K562 (cell line): Measurements from ENCODE around the gene SPATA33. TPM values are rescaled to one million over a fixed set of nuclear protein-coding genes. Genes with fewer than 3 reads are reported as not detected.

Experiments
- ATAC-seq: fragments of 200-7000 bp; cut with Tn5 transposase; 3 replicates; pipeline ENCODE4 v1.9.1; 2020; ENCODE audit warnings: moderate library complexity
- BruUV-seq: library from RNA; stranded (reverse); fragments of 400-500 nt; replicated peaks from 2 replicates; lab custom pipeline; 2021; lab: Mats Ljungman, UMichigan
- CTCF ChIA-PET: fragments of 300-600 bp; formaldehyde crosslinking; extraction: SDS; loops from one replicate; lab custom pipeline; 2021; ENCODE audit warnings: low intra/inter-chr PET ratio; lab: Yijun Ruan, JAX
- POLR2A ChIA-PET: fragments of 300-600, 350-650 bp; sonication (Branson Sonifier 250); formaldehyde crosslinking; extraction: SDS; loops from one replicate; lab custom pipeline; 2021; ENCODE audit warnings: antibody characterized with exemption, inconsistent platforms; lab: Yijun Ruan, JAX
- DNase-seq, 4 experiments: peaks; one replicate each; pipeline versions ENCODE4 v3.0.0 to v3.0.0-alpha.2; 2011 to 2018; ENCODE audit warnings: low spot score in 3 of 4, mixed read lengths in 3 of 4; ENCODE audit errors: extremely low read depth in 1 of 4
- FAIRE-seq: peaks from 2 replicates; lab custom pipeline; 2011; peaks lifted over from hg19 to GRCh38; lab: Jason Lieb, UNC
- H2AFZ ChIP-seq: 2 replicates; pipeline ENCODE4 v1.6.0; 2011; ENCODE audit warnings: low read depth, low read length, control low read depth, inconsistent platforms
- H3K27ac ChIP-seq: fragments of 200-600 bp; 3 replicates; pipeline ENCODE4 v1.8.0; 2011; ENCODE audit warnings: low read depth, mild to moderate bottlenecking, control low read depth, inconsistent platforms, low read length, moderate library complexity, mixed read lengths; ENCODE audit errors: extremely low read depth
- H3K27me3 ChIP-seq, 2 experiments: fragments of 300-600 bp in 1 of 2; 2 replicates in 1 of 2; 3 replicates in 1 of 2; pipeline versions ENCODE4 v1.6.0 to v1.8.0; 2011; ENCODE audit warnings: inconsistent platforms in 2 of 2, low read length in 2 of 2, mild to moderate bottlenecking in 1 of 2, mixed read lengths in 1 of 2, moderate library complexity in 1 of 2; ENCODE audit not compliant: control insufficient read depth in 2 of 2, insufficient read depth in 2 of 2
- H3K36me3 ChIP-seq: fragments of 300-600 bp; 3 replicates; pipeline ENCODE4 v1.8.0; 2011; ENCODE audit warnings: mild to moderate bottlenecking, low read length, inconsistent platforms; ENCODE audit not compliant: control insufficient read depth, insufficient read depth
- H3K4me1 ChIP-seq, 2 experiments: fragments of 200-600 bp in 1 of 2; replicated peaks in 1 of 2; 2 replicates in 1 of 2; 3 replicates in 1 of 2; pipeline versions ENCODE4 v1.5.1 to v1.8.0; 2011; ENCODE audit warnings: inconsistent platforms in 2 of 2, low read length in 2 of 2, mild to moderate bottlenecking in 1 of 2, mixed read lengths in 1 of 2, moderate library complexity in 1 of 2; ENCODE audit not compliant: control insufficient read depth in 2 of 2, insufficient read depth in 2 of 2
- H3K4me2 ChIP-seq: 2 replicates; pipeline ENCODE4 v1.6.1; 2011; ENCODE audit warnings: low read length, control low read depth, inconsistent platforms, mixed read lengths; ENCODE audit not compliant: insufficient read depth
- H3K4me3 ChIP-seq: fragments of 200-600 bp; sonication (generic), shearing (Covaris generic); 2 replicates; pipeline ENCODE4 v1.5.1; 2016; ENCODE audit warnings: control low read depth, inconsistent platforms
- H3K79me2 ChIP-seq: fragments of 200-600 bp; 3 replicates; pipeline ENCODE4 v1.8.0; 2011; ENCODE audit warnings: low read length, inconsistent platforms; ENCODE audit not compliant: control insufficient read depth, insufficient read depth
- H3K9ac ChIP-seq, 2 experiments: 2 replicates each; pipeline versions ENCODE4 v1.6.0 to v1.6.1; 2011; ENCODE audit warnings: low read depth in 2 of 2, low read length in 2 of 2, control low read depth in 1 of 2, inconsistent platforms in 1 of 2, mild to moderate bottlenecking in 1 of 2, mixed read lengths in 1 of 2; ENCODE audit not compliant: insufficient read depth in 1 of 2
- H3K9me1 ChIP-seq: one replicate; pipeline ENCODE4 v1.6.0; 2011; ENCODE audit warnings: inconsistent platforms, mild to moderate bottlenecking, low read length, moderate library complexity; ENCODE audit not compliant: control insufficient read depth, insufficient read depth
- H3K9me3 ChIP-seq: replicated peaks from 2 replicates; pipeline ENCODE4 v1.5.1; 2011; ENCODE audit warnings: low read depth, low read length, inconsistent platforms; ENCODE audit not compliant: control insufficient read depth, insufficient read depth
- H4K20me1 ChIP-seq: replicated peaks from 2 replicates; pipeline ENCODE4 v1.6.1; 2011; ENCODE audit warnings: low read length, inconsistent platforms, mixed read lengths; ENCODE audit not compliant: control insufficient read depth, insufficient read depth
- BRCA1 ChIP-seq, 2 experiments: fragments of 450-650 bp in 1 of 2; sonication (generic) in 1 of 2; formaldehyde crosslinking in 1 of 2; IDR thresholded peaks; 2 replicates each; pipeline versions ENCODE4 v1.5.0 to v1.6.1; 2017 to 2020; ENCODE audit warnings: mild to moderate bottlenecking in 1 of 2, missing genetic modification reagents in 1 of 2
- DLX4 ChIP-seq: fragments of 250-450 bp; sonication (Bioruptor Pico); IDR thresholded peaks from 2 replicates; pipeline ENCODE4 v1.6.1; 2021; ENCODE audit warnings: mild to moderate bottlenecking
- HMGXB4 ChIP-seq: sonication (generic); formaldehyde crosslinking; IDR thresholded peaks from 2 replicates; pipeline ENCODE4 v1.8.1; 2023; ENCODE audit warnings: mild to moderate bottlenecking, missing genetic modification reagents
- LEF1 ChIP-seq: fragments of 450-650 bp; IDR thresholded peaks from 2 replicates; pipeline ENCODE4 v1.6.1; 2016; ENCODE audit warnings: mild to moderate bottlenecking
- MXI1 ChIP-seq: IDR thresholded peaks from 2 replicates; pipeline ENCODE4 v1.6.1; 2011; ENCODE audit warnings: low read depth, mild to moderate bottlenecking, improper control_type of control experiment, low read length
- NCOA6 ChIP-seq: fragments of 450-650 bp; IDR thresholded peaks from 2 replicates; pipeline ENCODE4 v1.6.1; 2017; ENCODE audit warnings: mild to moderate bottlenecking
- PTRF ChIP-seq: fragments of 450-650 bp; IDR thresholded peaks from 2 replicates; pipeline ENCODE4 v1.6.1; 2016; ENCODE audit warnings: mild to moderate bottlenecking, missing genetic modification characterization, missing compliant biosample characterization
- RBBP5 ChIP-seq: fragments of 200-600 bp; sonication (generic); IDR thresholded peaks from 2 replicates; pipeline ENCODE4 v1.6.1; 2012; ENCODE audit warnings: borderline replicate concordance, mild to moderate bottlenecking, low read length, control low read depth, inconsistent platforms; ENCODE audit not compliant: insufficient read depth, poor library complexity, severe bottlenecking
- RFX1 ChIP-seq: fragments of 450-650 bp; IDR thresholded peaks from 2 replicates; pipeline ENCODE4 v1.6.1; 2016; ENCODE audit warnings: mild to moderate bottlenecking, moderate library complexity
- RFX5 ChIP-seq: IDR thresholded peaks from 2 replicates; pipeline ENCODE4 v1.6.1; 2011; ENCODE audit warnings: low read depth, mild to moderate bottlenecking, improper control_type of control experiment, low read length
- SETDB1 ChIP-seq: IDR thresholded peaks from one replicate; pipeline ENCODE4 v1.6.1; 2012; ENCODE audit warnings: low read length, control low read depth, inconsistent platforms
- SLC30A9 ChIP-seq: fragments of 250-450 bp; sonication (Bioruptor Pico); IDR thresholded peaks from 2 replicates; pipeline ENCODE4 v1.8.0; 2022; ENCODE audit warnings: mild to moderate bottlenecking, moderate library complexity
- SRF ChIP-seq, 2 experiments: fragments of 250-450, 450-650 bp in 1 of 2; sonication (Bioruptor Pico) in 1 of 2; sonication (generic) in 1 of 2; formaldehyde crosslinking; IDR thresholded peaks; 2 replicates each; pipeline versions ENCODE4 v1.5.0 to v1.5.1; 2020 to 2022; ENCODE audit warnings: mild to moderate bottlenecking in 1 of 2, missing genetic modification reagents in 1 of 2
- ZKSCAN1 ChIP-seq: fragments of 150-350 bp; IDR thresholded peaks from 2 replicates; pipeline ENCODE4 v1.6.1; 2016; ENCODE audit warnings: low read depth, low read length
- ZNF12 ChIP-seq: sonication (generic); formaldehyde crosslinking; IDR thresholded peaks from 2 replicates; pipeline ENCODE4 v1.4.0; 2020; ENCODE audit warnings: mild to moderate bottlenecking, missing genetic modification reagents
- ZNF408 ChIP-seq: fragments of 250-450 bp; sonication (Bioruptor Pico); IDR thresholded peaks from 2 replicates; pipeline ENCODE4 v1.4.0; 2020; ENCODE audit warnings: low read depth, mild to moderate bottlenecking, moderate library complexity
- ZNF57 ChIP-seq: fragments of 450-650 bp; formaldehyde crosslinking; IDR thresholded peaks from 2 replicates; pipeline ENCODE4 v1.4.0; 2020; ENCODE audit warnings: mild to moderate bottlenecking, moderate library complexity
- WGBS: fragments of 100-300 bp; shearing (Covaris generic); methylation state at CpG from one replicate; pipeline ENCODE4 v1.1.6; 2016; ENCODE audit warnings: low coverage, mixed read lengths; ENCODE audit not compliant: insufficient coverage; ENCODE audit errors: missing lambda C conversion rate; 5-methylcytosine and 5-hydroxymethylcytosine counted together
- in situ Hi-C: fragments of 300-500 bp; cut with MboI; formaldehyde crosslinking; loops from 4 replicates; pipeline ENCODE4 v1.15.0; 2018; ENCODE audit warnings: inconsistent platforms, mixed read lengths
- intact Hi-C: fragments of 100-400 bp; cut with micrococcal nuclease; formaldehyde crosslinking; loops from 2 replicates; pipeline ENCODE4 v1.14.2; 2022
- polyA plus RNA-seq, 8 experiments: library from polyadenylated mRNA; depleted of rRNA in 4 of 8; stranded (reverse) in 5 of 8; unstranded in 3 of 8; fragments of >200 nt; fragmentation: Nextera tagmentation in 2 of 8; fragmentation: Illumina TruSeq in 1 of 8; extraction: Ambion mirVana in 2 of 8; extraction: Trizol in 1 of 8; gene quantifications; 2 replicates each; pipeline versions ENCODE4 v1.2.1 to v1.2.3, GENCODE V29; 2011 to 2014; ENCODE audit warnings: inconsistent platforms in 1 of 8, missing spikeins in 1 of 8
- total RNA-seq, 7 experiments: library from RNA; depleted of rRNA in 6 of 7; stranded (reverse); fragments of >200 nt in 6 of 7; fragmentation: Illumina TruSeq in 2 of 7; extraction: Trizol in 2 of 7; gene quantifications; 2 replicates each; pipeline versions ENCODE4 v1.2.1 to v1.2.3, GENCODE V29; 2011 to 2021; ENCODE audit warnings: low replicate concordance in 1 of 7

SPATA33 gene
- total and polyA plus RNA-seq, 9 of the 15 experiments (the other 6 are each of a cell fraction or from before 2014, with no cell fraction given) = 4.0 to 20.0 (median 11.8) TPM

- Histone ChIP-seq H3K27ac (no peak overlapping the region), H3K9ac (peak overlapping the region in 1 of 2 experiments; percentile 85; a peak in 2 of 4 replicates)
These were observed 49.1 kb downstream of the SPATA33 start for GRCh38 chr16:89706518-89707260.

More at GRCh38 chr16:89706518-89707260, 49.1 kb downstream of the SPATA33 start:
- no TSS peak for BruUV-seq
- Histone ChIP-seq H4K20me1 (no peaks in the 10 kb centered on the region), H3K27me3 (no peaks in the 10 kb centered on the region), H3K4me1 (peaks cover 23 to 74% of the 10 kb centered on the region in 2 experiments; a peak in 4 of 5 replicates), H3K36me3 (no peaks in the 10 kb centered on the region), H3K4me3 (no peak overlapping the region), H3K9me3 (no peaks in the 10 kb centered on the region), H3K79me2 (peaks cover under 1% of the 10 kb centered on the region; the same call in 2 of the 3 replicates), H2AFZ (peak overlapping the region; percentile 87), H3K4me2 (peak overlapping the region; percentile 71; the same call in 1 of the 2 replicates), H3K9me1 (no peaks in the 10 kb centered on the region)
- ChIA-PET POLR2A (interaction anchor here (0.7 to 4.5 kb wide), 13 partner anchors 10 to 266 kb away, joined by 3 to 45 read pairs (median 3); partner anchors contain the start of genes TCF25 and VPS9D1), CTCF (interaction anchor here (0.7 to 1.3 kb wide), 2 partner anchors 87 to 155 kb away, joined by 5 to 9 read pairs; no protein-coding TSS in a partner anchor)
- in situ Hi-C loops (no loop called here), intact Hi-C loops (loop anchor here (1.0 to 5.0 kb wide), 3 partner anchors 46 to 155 kb away; no protein-coding TSS in a partner anchor)
- no peak for ATAC-seq
- no peak for DNase-seq
- TF ChIP-seq RFX5 (no peak), PTRF (tag) (no peak), MXI1 (no peak), BRCA1 (IDR thresholded peaks at IDR 0.05) (no peak), BRCA1 (CRISPR knock-in tag; IDR thresholded peaks at IDR 0.05) (0 out of 2 replicates have a peak, but pooled peaks have one; percentile 21), NCOA6 (no peak), SETDB1 (no peak), RFX1 (no peak), ZNF57 (CRISPR knock-in tag) (no peak), DLX4 (no peak), ZNF12 (CRISPR knock-in tag) (no peak), LEF1 (no peak), SLC30A9 (CRISPR knock-in tag) (no peak), RBBP5 (peak; percentile 17), ZKSCAN1 (no peak), HMGXB4 (no peak), ZNF408 (CRISPR knock-in tag) (no peak), SRF (CRISPR knock-in tag; IDR thresholded peaks at IDR 0.05) (no peak)
- no peak for FAIRE-seq
- 69% methylated on average over 13 of the region's 14 CpGs for whole genome bisulfite sequencing
